HG03469 (cell line): Measurements from ENCODE around the gene RMP24.

Source experiments
- ATAC-seq: cut with Tn5 transposase; IDR thresholded peaks from one replicate; pipeline ENCODE4 v1.9.1; 2021; ENCODE audit warnings: mild to moderate bottlenecking, moderate library complexity, moderate number of reproducible peaks; ENCODE audit not compliant: unreplicated experiment

Gene RMP24

DNA sequence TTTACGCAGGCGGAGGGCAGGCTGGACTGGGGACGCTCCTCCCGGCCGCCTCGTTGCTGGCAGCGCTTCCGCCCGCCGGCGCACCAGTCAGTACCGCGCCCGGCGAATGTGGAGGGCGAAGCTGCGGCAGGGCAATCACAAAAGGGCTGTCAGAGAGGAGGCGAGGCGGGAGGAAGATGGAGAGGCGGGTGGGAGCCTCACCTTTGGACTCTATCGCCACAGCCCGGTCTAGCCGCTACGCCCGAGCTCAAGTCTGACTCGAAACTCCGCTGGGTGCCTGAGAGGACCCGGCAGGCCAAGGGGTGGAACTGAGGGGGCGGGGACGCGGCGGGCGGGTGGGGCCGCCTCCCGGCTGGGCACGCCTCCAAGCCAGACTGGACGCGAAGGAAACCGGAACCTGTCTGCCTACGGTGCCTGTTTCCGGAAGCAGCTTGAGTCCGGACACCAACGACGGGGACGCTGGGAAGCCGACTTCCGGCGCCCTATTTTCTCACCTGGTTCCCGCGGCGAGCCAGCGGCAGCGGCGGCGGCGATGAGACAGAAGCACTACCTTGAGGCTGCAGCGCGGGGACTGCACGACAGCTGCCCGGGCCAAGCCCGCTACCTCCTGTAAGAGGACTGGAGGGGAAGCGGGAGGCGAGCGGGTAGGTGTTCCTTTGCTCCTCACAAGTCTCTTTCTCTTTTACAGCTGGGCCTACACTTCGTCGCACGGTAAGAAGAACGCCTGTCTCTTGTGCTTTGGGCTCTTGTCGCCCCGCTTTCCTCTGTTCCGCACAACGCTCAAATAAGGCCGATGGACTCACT, at the start of gene RMP24:
RMP24 (plus strand) TSS at position 483 of the 804 bp plus-strand sequence.
- peak; percentile 91 for ATAC-seq

DNA sequence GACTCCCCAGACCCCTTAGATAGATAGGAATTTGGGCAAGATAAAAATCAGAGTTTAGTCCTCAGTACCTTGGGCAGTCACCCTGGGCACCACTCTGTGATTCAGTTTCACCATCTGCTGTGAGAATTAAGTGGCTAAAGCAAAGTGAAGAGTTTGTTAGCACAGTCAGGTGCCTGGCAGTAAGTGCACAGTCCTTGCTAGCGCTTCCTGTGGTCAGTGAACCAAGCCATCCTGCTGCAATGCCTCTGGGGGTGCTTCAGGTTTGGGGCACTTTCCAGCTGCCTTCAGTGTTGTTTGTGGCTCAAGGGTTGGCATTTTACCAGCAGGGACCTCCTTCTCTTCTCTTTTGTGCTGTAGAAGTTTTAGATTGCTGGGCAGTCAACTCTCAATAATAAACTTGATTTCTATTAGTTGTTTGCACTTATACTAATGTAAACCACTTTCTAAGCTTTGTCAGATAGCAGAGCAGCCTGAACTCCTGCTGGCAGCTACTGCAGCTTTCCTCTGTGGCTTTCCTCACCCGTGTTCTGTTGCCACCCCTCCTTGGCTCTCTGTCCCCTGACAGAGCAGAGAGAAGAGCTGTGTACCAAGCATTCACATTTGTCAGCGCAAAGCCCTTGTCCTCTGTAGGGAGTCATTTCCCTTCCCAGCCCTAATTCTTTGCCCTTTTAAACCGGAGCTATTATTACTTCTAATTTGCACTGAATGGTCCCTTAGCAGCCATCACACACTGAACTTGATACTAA, 48.4 kb upstream of the RMP24 start:
- no peak for ATAC-seq

DNA sequence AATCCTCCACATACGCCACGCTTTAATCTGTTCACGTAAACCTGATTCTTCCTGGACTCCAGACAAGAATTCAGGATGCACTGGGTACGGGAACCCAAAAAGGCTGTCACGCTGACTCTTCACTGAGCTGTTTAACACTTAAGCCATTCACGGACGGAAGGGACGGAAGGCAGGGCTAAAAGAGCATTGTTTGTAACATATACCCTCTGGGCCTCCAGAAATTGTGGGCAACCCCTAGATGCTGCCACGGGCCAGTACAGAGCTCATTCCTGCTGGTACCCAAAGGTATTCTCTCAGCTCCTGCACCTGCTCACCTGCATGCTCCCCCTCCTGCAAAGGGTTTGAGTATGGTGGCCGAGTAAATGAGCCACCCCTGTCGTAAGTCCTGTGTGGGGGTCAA, 45.6 kb upstream of the RMP24 start:
- no peak for ATAC-seq

DNA sequence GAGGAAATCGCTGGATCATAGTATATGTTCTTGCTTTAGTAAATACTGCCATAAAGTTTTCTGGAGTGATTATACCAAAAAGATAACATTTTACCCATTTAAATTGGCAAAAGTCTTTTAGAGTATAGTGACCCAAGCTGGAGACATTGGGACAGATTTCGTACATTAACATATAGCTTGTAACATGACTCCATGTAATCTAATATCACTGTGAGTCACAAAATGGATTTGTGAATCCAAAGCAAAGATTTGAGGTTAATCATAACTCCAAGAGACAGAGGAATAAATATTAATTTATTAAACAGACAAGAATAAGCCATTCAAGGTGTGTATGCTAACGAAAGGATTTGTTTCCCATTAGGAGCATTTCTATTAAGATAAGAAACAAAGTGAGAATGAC, 45.0 kb upstream of the RMP24 start:
- ATAC-seq, result no peak

DNA sequence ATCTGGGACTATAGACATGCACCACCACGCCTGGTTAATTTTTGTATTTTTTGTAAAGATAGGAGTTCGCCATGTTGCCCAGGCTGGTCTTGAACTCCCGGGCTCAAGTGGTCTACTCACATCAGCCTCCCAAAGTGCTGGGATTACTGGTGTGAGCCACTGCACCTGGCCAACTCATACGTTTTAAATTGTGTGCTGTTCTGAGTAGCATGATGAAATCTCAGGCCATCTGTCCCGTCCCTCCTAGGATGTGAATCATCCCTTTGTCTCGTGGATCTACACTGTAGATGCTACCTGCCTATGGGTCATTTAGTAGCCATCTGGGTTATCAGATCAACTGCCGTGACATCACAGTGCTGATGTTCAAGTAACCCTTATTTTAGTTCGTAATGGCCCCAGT, 38.5 kb upstream of the RMP24 start:
- ATAC-seq, result no peak

- ATAC-seq, result no peak
Observed at GRCh38 chr18:35934891-35935290, 37.6 kb upstream of the RMP24 start.

DNA sequence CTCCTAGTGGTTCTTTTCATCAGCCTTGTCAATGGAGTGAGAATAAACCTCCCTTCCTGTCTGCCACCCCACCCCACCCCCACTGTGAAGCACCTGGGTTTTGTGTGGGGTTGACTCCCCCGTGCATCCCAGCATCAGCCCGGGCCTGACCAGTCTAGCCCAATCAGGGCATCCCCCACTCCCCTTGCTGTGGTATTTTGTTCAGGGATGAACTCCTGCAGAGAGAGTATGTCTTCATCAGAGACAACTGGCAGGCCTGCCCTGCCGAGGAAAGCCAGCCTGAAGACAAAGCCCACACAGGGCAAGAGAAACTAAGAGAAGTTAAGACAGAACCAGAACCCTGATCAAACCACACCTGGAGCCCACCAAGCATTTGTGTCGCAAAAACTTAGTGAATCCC, 36.7 kb upstream of the RMP24 start:
- no peak for ATAC-seq

DNA sequence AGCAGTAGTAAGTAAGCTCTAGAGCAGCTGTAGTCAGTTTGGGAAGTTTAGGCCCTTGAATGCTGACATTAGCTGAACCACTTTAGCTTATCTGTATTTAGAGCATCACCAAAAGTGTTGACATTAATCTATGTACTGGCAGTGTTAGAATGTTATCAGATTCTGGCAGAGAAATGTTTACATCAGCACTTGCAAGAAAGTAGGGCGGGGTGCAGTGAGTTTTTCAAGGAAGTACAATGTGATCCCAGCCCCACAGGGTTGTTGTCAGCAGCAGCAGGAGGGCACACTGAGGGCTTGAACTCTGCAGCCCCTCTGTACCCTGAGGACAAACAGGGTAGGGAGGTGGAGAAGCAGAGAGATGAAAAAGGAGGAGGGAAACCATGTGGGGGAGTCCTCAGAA, 35.5 kb upstream of the RMP24 start:
- ATAC-seq, result no peak

DNA sequence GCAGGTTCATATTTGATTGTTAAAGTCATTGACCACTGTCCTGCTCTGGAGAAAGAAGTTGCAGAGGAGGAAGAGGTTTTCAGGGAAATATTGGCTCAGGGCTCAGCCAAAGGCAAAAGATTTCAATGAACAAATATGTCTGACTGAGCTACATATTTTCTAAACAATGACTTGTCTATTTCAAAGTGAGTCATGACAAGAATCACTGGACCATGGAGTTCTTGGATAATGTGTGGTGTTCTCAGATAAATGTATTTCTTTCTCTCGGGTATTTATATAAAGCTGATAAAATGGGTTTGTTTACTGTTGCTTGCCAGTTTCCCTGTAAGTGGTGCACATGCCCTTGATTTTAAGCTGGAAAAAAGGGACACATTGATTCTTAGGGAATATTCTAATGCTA, 34.3 kb upstream of the RMP24 start:
- no peak for ATAC-seq

GRCh38 chr18:35938562-35938961, 33.9 kb upstream of the RMP24 start:
- no peak for ATAC-seq

- no peak for ATAC-seq
Observed at GRCh38 chr18:35939138-35939537, 33.3 kb upstream of the RMP24 start.

- no peak for ATAC-seq
Observed at GRCh38 chr18:35941299-35941698, 31.2 kb upstream of the RMP24 start.

DNA sequence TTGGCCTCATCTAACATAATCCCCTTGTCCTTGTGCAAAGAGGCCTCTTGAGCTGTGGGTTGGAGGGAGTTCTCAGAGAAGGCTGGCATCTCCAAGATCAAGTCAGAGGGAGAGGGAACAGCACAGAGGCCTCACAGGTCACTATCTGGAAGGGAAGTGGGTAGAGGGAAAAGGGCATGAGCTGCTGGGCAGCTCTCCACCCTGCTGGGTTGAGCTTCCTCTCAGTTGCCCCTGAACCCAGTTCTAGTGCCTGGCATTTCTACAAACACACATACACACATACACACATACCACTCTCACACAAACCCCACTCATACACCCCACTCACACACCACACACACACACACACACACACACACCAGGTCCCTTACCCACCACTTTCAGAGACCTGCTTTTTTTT, 30.3 kb upstream of the RMP24 start:
- ATAC-seq, result no peak

- no peak for ATAC-seq
Observed at GRCh38 chr18:35942661-35943060, 29.8 kb upstream of the RMP24 start.

DNA sequence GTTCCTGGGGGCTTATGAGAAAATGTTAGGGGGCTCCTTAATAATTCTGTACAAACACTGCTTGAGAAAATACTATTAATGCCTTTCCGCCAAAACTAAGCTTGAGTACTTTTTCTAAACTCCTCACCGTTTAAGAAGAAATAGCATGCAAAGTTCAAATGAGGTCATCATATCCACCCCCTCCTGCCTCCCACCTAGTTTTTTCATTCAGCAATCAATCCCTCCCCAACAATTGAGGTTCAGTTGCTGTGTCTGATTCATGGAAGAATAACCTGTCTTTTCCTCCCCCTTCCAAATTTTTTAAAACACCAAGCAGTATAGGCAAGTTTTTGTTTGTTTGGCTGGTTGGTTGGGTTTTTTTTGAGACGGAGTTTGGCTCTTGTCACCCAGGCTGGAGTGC, 24.4 kb upstream of the RMP24 start:
- no peak for ATAC-seq

GRCh38 chr18:35949090-35949489, 23.4 kb upstream of the RMP24 start:
- ATAC-seq, result no peak

- ATAC-seq, result no peak
Observed at GRCh38 chr18:35949903-35950627, 22.4 kb upstream of the RMP24 start.

DNA sequence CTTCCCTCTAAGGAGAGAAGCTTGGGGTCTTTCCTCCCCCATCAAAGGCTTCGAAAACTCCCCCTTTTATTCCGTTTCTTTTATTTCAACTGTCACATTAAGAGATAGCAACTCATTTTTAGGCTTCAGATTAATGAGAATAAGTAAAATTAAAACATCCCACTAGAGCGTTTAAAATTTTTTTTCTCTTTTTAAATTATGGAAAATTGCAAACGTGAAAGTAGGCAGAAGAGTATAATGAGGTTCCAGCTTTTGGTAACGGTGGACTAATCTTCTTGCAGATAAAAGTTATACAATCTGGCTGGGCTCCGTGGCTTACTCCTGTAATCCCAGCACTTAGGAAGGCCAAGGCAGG, 21.9 kb upstream of the RMP24 start:
- ATAC-seq, result no peak

DNA sequence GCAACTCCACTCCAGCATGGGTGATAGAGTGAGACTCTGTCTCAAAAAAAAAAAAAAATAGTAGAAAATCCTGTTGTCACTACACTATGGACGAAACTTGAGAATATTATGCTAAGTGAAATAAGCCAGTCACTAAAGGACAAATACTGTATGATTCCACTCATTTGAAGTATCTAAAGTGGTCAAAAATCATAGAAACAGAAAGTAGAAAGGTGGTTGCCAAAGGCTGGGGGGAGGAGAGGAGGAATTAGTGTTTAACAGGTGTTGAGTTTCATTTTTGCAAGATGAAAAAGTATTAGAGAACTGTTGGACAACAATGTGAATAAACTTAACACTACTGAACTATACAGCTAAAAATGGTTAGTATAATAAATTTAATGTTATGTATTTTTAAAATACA, 18.8 kb upstream of the RMP24 start:
- no peak for ATAC-seq

DNA sequence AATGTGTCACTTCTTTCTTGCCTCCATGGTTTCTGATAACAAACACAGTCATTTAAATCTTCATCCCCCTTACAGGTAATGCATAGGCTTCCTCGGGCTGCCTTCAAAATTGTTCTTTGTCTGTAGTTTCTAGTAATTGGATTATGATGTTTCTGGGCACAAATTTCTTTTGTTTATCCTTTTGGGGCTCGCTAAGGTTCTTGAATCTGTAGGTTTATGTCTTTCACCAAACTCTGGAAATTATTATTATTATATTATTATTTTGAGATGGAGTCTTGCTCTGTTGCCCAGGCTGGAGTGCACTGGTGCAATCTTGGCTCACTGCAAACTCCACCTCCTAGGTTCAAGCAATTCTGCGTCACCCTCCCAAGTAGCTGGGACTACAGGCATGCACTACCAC, 16.3 kb upstream of the RMP24 start:
- ATAC-seq, result no peak

DNA sequence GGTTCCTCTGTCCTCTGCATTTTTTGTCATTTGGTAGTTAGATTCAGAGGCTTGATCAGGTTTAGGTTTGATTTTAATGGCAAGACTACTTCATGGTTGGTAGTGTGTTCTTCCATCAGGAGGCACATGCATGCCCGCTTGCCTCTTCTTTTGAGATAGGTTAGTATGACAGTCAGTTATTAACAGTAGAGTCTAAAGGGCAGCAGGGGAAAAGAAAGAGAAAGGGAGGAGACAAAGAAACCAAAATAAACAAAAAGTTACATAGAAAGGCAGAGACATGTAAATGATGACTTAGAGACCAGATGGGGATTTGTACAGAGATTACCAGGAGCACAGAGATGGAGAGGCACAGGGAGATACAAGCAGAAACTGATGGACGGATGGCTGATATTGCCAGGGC, 10.2 kb upstream of the RMP24 start:
- ATAC-seq, result no peak

DNA sequence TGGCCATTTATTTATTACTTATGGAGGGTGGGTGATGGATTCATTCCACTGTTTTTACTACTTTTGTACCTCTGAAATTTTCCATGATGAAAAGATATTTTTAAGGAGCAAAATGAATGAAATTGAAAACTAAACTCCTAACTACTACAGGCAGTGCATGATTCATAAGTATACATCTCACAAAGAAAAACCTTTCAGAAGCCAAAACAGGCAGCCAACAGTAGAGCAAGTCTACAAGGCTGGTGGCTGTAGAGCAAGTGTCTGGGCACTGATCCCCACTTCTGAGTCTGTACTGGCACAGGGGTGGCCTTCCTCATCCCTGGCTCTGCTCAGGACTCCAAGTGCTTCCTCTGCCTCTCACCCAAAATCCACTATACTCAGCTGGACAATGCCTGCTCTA, 8.2 kb upstream of the RMP24 start:
- no peak for ATAC-seq
